GM19452 (cell line): ENCODE data around the gene ODAD4.
"Not testable (repeated sequence)": the region's sequence is repeated elsewhere in the genome, so short reads cannot be mapped to it uniquely, and the experiment has no call there.

ENCODE experiments used
- ATAC-seq: cut with Tn5 transposase; IDR thresholded peaks from one replicate; pipeline ENCODE4 v1.9.1; 2021; ENCODE audit not compliant: unreplicated experiment

Gene ODAD4

DNA sequence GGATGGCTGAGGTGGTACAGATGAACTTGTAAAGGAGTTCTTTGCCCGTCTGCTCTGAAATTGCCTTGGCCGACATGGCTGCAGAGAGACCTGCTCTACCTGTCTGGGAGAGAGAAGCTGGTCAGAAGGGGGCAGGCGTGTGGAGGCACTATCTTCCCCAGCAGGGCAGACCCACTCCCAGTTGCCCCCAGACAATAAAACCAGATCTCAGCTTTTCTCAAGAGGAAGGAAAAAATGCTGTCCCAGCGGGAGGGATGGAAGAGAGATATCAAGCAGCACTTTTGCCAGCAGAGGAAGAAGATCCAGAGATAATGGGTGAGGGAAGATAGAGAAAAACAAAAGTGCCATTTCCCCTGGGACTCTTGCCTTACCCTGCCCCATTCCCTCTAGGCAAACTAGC lies 16.6 kb upstream of the ODAD4 start:
- no peak for ATAC-seq

DNA sequence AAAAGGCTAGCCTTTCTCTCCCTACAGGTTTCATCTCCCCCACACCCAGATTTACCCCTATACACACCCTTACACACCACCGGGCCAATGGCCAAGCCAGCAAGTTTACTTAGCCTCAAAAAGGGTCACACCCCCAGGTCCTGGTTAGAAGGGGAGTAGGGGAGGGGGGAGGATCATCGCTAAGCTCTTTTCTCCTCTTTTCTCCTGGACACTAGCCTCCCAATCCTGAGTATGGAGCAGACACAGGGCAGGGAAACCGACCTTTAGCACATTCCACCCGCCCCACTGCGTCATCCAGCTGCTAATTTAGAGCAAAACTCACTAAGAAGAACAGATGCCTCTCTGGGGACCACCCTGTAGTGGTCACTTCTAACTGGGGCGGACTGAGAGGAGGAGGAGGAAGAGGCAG lies 16.1 kb upstream of the ODAD4 start:
- no peak for ATAC-seq

DNA sequence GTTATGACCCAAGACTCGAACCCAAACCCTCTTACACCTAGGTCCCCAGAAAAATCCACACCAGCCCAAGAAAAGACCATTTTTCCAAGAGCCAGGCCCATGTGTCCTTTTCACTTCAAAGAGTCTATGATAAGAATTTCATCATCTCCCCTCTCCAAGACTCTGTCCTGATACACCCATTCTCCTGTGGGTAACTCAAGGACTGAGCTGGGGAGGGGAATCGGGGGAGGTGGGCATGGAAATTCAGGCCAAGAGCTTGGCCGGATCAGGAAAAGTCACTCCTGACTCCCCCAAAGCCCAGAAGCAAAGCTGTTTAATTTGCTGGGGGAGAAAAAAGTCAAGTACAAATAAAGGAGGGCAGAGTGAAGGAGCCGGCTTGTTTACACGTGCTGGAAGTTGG lies 15.4 kb upstream of the ODAD4 start:
- no peak for ATAC-seq

DNA sequence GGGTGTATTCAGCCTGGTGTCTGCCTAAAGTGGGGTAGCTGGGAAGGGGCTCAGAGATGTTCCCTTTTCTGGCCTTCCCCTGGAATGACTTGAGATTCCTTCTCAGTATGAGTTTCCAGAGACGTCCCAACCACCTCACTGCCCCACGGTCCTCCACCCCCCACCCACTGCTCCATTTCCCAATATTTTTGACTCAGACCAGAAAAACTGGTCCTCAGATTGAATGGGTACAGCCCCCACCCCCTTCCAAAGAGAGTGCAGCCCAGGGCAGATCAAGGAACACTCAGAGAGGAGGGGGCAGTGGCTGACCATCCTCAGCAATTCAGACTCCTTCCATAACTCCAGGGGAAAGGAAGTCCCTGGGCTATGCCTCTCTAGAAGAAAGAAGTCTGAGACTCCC lies 14.9 kb upstream of the ODAD4 start:
- no peak for ATAC-seq

DNA sequence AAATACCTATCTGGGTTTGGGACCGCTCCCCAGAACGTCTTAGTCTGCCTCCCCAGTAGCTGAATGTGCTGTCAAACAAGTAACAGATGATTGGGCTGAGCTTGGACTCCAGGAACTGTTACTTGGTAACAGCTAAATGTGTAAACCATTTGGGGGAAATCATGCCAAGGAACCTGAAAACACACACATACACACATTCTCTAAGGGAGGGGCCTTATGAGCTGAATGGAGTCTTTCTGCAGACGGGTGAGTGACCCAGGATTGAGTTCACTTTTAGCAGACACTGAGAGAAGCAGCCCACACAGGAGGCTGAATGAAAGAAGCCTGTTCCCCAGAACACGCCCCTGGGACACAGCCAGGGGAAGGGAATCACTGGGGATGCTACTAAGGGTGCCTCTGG lies 13.2 kb upstream of the ODAD4 start:
- no peak for ATAC-seq

DNA sequence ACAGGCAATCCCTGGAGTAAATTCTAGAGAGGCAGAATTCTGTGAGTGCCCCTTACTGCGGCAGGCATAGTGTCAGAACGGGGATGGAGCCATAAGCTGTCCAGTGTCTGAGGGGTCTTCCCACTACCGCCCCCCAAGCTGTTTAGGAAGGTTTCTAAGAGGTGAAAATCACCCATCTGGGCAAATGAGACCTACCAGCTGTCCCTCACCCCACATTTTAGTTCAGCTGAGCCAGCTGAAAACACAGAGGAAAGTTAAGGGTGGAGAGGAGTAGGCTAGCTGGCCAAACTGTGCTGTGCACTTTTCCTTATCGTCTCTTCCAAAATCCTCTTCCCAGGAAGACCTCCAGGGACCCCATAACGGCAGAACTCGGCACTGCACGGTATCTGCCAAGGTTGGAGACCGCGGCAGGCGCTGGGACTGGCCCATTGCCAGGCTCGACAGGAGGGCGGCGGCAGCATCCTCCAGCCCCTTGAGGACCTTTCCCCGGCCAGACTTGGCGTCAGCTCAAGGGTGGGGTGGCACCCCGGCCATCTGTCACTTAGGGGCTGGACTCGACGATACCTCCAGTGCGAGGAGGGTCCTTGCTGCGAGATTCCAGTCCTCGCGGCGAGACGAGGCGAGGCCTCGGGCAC lies 12.6 kb upstream of the ODAD4 start:
- ATAC-seq = peak; percentile 21

DNA sequence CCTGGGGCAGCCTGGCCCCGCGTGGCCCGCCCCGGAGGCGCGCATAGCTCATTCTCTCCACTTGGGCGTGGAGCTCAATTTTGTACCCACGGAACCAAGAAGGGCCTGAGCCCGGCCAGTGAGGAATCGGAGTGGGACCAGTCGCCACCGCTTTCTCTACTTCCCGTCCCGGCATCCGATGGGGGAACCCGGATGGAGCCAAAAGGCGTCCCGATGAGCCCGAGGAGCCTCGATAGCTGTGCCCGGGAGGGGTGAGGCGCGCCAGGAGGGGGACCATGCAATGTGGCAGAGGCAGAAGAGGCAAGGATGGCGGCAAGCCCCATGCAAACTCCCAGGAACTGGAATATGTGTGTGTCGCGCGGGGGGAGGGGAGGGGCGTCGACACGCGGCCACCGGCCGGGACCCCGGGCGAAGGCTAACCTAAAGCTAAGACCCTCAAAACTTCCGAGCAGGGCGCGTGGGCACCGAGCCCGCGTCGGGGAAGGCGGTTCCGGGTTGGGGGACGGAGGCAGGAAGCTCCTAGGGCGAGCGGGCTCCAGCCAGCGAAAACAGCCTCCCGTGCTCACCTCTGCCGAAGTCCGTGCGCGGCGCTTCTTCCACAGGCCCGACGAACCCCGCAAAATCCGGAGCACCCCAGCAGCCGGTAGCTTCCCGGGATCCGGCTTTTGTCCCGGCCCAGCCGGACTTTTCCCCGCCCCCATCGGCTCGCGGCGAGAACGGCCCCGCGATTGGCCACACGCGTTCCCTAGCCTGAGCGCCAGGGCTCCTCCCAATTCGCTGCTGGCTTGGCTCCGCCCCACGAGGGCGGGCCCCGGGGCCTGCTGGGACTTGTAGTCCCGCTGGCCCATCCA lies 11.9 kb upstream of the ODAD4 start, which contains the start of gene ACLY:
TSS of gene ACLY (minus strand) at position 638 of the 851 bp plus-strand sequence. CDS start 5,078 bp downstream, outside the sequence.
- peak; percentile 89 for ATAC-seq

DNA sequence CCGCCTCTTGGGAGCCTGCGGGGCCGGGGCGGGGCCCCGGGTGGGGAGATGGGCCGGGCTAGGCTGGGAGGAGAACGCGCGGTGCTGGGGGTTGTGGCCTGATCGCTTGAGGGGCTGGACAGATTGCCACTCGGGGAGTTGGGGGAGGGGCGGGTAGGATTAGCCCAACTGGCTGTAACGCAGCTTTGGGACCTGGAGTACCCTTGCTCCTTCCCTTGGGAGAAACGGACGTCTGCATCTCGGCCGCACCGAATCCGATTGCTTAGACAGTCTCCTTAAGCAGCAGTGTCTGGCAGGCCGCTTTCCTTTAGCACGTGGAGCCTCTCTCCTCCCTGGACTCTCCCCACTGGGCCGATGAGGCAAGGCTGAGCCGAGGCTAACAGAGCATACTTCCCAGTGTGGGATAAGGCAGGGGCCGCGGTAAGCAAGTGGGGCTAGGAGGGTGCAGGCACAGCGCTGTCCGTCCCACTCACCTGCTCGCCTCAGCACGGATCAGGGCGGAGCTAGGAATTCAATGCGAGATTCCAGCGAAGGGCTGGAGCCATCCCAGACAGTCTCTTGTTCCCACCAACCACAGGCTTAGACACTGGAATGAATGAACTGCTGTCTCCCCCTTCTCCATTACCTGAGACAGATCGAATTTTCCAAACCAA lies 11.1 kb upstream of the ODAD4 start:
- ATAC-seq = peak; percentile 7

DNA sequence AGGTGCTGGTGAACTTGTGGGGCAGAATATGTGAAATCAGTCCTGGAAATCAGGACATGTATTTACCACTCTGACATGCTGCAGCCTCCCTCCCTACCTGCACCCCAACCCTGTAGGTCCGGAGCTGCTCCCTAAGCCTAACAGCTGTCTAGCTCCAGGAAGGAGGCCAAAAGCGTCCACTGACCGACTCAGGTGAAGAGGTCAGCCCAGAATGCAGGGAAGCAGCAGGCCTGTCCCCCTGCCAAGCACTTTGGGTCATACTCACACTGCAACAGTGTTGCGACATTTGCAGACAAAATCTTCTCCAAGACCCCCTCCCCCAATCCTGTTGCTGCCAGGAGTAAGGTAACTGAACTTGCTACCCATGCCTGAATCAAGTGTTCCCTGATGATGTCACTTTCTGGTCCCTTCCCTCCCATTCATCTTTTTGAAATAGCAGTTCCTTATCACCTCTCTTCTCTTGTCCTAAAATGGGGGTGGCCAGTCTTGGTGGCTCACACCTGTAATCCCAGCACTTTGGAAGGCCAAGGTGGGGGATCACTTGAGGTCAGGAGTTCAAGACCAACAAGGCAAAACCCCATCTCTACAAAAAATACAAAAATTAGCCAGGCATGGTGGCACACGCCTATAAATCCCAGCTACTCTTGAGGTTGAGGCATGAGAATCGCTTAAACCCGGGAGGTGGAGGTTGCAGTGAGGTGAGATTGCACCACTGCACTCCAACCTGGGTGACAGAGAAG lies 10.4 kb upstream of the ODAD4 start:
- ATAC-seq = no peak

DNA sequence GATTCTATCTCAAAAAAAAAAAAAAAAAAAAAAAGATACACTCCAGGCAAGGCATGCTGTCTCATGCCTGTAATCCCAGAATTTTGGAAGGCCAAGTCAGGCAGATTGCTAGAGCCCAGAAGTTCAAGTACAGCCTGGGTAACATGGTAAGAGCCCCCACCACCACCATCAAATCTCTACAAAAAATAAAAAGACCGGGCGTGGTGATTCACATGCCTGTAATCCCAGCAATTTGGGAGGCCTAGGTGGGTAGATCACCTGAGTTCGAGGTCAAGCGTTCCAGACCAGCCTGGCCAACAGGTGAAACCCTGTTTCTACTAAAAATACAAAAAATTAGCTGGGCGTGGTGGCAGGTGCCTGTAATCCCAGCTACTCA lies 9.8 kb upstream of the ODAD4 start:
- no peak for ATAC-seq

DNA sequence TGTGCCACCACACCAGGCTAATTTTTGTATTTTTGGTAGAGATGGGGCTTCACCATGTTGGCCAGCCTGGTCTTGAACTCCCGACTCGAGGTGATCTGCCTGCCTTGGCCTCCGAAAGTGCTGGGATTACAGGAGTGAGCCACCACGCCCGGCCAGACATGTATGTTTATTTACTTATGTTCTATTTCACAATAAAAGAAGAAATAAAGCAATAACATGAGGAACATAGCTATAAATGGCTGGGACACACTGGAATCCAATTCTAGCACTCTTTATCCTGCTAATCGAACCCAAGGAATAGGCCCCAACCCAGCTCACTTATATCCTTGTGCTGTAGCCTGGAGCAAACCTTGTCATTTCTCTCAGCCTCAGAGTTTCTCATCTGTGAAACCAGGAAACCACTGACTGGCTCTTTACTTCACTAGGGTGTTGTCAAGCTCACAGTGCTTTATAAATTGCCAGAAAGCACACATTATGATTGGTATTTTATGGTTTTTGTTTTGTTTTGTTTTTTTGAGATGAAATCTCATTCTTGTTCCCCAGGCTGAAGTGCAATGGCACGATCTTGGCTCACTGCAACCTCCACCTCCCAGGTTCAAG lies 4.3 kb upstream of the ODAD4 start:
- ATAC-seq = no peak

DNA sequence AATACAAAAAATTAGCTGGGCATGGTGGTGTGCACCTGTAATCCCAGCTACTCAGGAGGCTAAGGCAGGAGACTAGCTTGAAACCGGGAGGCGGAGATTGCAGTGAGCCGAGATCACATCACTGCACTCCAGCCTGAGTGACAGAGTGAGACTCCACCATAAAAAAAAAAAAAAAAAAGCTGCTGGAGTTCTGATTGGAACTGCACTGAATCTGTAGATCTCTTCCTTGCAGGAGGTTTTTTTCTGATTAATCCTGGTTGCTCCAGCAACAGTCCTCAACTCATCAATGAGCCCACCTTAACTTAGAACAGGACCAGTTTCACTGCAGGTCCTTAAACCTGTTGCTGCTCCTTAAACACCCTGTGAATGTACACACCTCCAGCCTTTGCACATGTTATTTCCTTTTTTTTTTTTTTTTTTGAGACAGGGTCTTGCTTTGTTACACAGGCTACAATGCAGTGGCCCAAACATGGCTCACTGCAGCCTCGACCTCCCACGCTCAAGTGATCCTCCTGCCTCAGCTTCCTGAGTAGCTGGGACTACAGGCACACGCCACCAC lies 1.6 kb upstream of the ODAD4 start:
- no peak for ATAC-seq

DNA sequence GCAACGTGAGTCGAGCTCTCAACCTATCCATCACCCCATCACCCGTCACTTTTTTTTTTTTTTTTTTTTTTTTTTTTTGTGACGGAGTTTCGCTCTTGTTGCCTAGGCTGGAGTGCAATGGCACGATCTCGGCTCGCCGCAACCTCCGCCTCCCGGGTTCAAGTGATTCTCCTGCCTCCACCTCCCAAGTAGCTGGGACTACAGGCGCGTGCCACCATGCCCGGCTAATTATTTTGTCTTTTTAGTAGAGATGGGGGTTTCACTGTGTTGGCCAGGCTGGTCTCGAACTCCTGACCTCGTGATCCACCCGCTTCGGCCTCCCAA lies 378 bp downstream of the ODAD4 start:
- ATAC-seq = peak; percentile 34

DNA sequence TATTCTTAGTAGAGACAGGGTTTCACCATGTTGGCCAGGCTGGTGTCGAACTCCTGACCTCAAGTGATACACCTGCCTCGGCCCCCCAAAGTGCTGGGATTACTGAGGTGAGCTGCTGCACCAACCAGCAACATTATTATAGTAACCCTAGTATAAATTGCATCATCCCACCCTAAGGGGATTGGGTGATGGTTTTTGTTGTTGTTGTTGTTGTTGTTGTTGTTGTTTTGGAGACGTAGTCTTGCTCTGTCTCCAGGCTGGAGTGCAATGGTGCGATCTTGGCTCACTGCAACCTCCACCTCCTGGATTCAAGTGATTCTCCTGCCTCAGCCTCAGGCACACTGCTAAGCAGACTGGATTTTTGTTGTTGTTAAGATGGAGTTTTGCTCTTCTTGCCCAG lies 1.3 kb downstream of the ODAD4 start:
- not testable (repeated sequence) for ATAC-seq

DNA sequence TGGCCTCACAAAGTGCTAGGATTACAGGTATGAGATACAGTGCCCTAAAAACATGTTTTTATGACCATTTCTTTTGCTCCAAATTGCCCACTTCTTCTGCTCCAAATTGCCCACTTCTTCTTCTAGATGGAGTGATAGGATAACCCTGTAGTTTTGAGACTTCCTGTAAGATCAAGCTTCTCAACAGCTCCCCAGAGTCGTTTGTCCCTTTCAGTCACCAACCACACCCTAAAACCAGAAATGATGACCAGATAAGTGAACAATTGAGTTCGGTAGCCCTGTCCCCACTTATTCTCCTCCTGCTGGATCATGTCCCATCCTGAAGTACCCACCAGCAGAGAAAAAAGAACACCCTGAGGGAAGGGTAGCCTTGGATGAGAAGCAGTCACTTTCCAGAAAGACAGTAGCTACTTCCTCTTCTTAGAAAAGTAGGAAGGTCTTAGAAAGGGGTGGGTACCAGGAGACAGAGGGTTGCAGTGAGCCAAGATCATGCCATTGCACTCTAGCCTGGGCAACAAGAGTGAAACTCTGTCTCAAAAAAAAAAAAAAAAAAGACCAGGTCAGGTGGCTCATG lies 2.5 kb downstream of the ODAD4 start:
- ATAC-seq = no peak

DNA sequence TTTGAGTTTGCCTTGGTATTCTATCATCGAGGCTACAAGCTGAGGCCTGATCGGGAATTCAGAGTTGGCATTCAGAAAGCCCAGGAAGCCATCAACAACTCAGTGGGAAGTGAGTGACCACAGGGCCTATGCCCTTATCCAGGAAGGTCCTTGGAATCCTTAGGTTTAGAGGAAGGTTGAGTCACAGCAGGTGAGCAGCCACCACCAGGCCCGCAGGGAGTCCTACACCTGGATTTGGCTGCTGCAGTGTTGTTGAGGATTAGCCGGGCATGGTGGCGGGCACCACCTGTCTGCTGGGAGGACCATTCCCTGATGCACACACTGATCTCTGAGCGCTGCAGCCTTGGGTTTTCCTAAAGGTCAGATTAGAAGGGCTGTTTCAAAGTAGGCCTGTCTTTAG lies 5.2 kb downstream of the ODAD4 start:
- no peak for ATAC-seq

DNA sequence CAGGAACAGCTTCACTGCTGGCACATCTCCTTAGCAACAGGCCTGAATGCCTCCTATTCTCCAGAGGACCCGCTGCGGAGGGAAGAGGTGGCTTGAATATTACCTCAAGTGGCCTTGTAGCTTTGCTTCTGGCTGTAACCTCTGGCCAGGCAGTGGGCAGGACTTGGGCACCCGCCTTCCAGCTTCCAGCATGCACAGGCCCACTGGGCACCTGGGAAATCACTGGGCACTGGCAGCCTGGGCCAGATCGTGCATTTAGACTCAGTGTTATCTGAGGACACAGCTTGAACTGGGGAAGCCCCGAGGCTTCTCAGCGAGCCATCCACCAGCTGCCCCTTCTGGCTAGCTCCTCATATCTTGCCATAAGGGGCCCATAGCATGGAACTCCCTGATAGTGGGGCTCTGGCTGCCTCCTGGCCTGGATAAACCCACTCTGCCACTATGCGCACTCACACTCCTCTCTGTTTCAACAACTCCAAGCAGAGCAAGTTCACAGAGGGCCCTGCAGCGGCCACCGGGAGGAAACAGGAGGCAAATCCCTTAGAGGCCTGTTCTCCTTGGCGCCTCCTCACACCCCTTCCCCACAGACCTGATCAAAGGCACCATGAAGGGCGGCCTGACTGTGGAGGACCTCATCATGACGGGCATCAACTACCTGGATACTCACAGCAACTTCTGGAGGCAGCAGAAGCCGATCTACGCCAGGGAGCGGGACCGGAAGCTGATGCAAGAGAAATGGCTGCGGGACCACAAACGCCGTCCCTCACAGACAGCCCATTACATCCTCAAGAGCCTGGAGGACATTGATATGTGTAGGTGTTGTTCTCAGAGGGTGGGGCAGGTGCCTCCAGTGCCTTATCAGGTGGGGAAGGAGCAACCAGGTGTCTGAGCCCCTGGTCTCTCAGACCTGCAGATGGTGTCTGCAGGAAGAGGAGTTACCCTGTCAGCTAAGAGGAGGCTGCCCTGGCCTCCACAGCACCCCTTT lies 7.8 kb downstream of the ODAD4 start:
- ATAC-seq = no peak

DNA sequence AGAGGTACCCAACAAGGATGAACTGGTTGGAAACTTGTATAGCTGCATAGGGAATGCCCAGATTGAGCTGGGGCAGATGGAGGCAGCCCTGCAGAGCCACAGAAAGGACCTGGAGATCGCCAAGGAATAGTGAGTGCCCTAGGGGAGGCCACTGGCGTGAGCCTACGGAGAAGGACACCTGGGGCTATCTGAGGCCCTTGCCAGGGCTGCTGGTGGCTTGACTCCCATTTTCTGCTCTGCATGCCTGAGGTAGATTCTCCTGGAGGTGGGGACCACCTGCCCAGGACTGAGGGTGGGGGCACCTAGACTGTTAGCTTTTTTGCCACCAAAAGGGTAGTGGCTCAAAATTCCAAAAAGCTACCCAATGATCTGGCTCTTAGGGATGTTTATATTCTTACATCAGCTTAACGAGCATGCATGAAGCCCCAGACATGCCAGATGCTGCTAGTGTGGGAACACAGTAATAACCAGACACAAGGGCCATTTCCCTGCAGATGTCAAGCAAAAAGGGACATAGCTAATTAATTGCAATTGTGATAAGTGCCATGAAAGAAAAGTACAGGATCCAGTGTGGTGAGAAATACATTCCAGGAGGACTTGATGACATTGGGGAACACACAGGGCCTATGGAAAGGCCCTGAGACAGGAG lies 8.8 kb downstream of the ODAD4 start:
- ATAC-seq = no peak

DNA sequence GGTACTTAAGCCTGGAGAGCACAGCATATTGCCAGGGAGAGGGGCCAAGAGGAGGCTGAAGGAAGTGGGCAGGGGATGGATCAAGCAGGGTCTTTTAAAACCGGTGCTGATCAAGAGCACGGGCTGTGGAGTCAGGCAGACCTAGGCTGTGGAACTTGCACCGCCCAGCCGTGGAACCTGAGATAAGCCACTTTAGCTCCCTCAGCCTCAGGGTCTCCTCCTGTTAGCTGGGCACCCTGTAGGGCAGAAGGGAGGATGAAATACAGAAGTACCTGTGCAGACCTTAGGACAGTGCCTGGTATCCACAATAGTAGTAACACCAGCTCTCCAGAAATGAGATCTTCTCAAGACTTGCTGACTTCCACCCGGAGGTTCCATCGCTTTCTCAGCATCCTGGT lies 9.3 kb downstream of the ODAD4 start:
- ATAC-seq = no peak
